HTERT RPE-1 (cell line): ENCODE measurements around the gene LRRC42.

Experiments
- in situ Hi-C: fragments of 300-500 bp; cut with MboI; formaldehyde crosslinking; loops from 4 replicates; pipeline ENCODE4 v1.14.3; 2020; ENCODE audit warnings: low sequenced_read_pairs

LRRC42 gene

GRCh38 chr1:53946252-53947171 is at the start of gene LRRC42:
Gene LRRC42, plus strand, starts transcription at chr1:53946350. Its CDS starts 5,650 bp downstream, at chr1:53952000.
- in situ Hi-C loops = no loop called here

DNA sequence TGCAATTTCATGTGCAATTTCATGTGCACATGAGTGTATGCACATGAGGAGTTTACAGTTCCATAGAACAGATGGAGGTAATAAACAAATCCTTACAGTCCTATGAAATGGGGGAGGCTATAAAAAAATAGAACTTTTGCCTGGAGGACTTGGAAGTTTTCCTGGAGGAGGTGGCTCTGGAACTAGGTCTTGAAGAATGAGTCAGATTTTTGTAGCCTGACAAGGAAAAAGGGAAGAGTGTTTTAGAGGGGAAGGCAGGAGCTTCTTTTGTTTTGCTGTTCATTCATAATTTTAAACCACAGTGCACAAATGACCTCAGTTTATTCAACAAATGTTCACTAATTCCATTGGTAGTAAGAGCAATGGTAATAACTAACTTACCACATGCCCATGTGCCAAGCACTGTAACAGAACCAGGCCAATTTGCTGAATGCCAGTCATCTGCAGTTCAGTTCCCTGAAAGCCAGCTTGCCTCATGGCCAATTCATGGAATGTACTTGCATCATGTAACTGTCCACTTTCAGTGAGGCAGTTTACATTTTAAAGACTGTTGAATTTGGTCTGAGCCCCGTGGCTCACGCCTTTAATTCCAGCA is 49.4 kb upstream of the LRRC42 start:
- in situ Hi-C loops = no loop called here

DNA sequence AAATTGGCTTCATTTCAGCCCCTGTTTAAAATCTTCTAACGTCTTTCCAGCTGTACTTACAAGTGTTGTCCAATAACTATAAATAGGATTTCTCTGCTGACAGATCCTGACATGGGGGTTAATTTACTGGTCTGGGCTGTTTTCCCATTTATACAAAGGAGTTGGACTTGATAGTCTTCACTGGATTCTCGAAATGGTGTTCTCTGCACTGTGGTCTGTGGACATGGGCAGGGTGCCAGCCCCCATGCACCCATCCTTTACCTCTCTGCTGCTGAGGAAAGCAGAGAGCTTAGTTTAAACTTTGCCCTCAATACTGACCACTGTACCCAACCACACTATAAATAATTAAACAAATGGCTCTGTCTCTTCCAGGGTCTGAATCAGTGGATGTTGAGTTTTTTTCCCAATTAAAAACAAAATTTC is 46.9 kb upstream of the LRRC42 start:
- in situ Hi-C loops = no loop called here

DNA sequence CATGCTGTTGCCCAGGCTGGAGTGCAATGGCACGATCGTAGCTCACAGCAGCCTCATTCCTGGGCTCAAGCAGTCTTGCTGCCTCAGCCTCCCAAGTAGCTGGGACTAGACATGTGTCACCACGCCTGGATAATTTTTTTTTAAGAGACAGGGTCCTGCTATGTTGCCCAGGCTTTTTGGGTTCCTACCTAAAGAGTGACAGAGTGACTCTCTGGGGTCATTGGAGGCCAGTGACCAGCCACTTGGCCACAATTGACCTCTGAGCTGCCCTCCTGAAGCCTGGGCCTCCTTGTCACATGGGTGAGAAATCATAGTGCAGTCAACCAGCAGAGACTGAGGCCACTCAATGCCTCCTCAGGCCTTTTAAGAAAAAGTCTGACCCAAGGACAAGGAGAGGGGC is 46.4 kb upstream of the LRRC42 start:
- in situ Hi-C loops = no loop called here

DNA sequence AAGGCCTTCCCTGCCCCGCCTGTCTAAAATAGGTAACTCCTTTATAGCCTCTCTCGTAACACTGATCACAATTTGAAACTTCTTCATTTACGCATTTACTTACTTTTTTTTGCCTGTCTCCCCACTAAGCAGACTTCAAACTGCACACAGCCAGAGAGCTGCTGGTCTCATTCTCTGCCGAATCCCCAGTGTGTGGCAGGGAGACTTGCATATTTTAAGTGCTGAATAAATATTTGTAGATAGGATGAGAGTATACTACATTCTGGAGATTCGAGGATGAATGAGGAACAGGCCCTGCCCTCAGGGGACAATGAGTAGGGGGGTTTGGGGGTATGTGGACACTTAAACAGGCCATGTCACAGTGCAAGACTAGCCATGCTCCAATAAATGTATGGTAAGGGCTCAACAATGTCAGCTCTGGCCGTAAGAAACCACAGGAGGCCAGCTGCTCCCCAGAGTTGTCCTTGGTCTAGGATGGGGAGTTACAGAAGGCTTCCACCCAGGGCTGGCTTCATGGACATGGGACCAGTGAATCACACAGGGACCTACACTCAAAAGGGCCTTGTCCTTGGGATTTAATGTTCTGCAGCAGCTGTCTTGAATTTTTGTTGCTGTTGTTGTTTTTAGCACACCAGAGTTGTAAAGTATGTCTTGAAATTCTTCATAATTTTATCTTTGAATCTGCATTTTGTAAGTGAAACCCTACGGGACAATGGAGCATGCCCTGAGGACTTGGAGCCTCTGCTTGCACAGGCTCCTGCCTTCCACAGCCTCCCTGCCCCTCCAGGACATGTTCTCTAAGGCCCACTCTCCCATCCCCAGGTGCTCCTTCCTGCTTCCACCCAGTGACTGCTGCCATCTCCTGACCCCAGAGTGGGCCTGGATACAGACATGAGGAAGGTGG is 43.7 kb upstream of the LRRC42 start:
- in situ Hi-C loops = no loop called here

- in situ Hi-C loops = no loop called here
Measured at GRCh38 chr1:53905509-53905908, 40.6 kb upstream of the LRRC42 start.

GRCh38 chr1:53906121-53906520 is 40.0 kb upstream of the LRRC42 start:
- in situ Hi-C loops = no loop called here

GRCh38 chr1:53909946-53910345 is 36.2 kb upstream of the LRRC42 start:
- in situ Hi-C loops = no loop called here

DNA sequence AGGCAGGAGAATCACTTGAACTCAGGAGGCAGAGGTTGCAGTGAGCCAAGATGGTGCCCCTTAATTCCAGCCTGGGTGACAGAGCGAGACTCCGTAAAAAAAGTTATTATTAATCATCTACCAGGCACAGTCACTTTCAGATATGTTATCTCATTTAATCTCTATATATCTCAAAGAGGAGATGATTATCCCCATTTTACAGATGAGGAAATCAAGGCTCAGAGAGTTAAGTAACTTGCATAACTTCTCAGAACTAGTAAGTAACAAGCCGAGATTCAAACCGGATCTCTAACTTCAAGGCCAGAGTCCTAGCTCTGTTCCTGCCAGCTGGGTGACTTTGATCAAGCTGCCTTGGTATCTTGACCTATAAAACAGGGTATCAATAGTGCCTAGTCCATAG is 34.7 kb upstream of the LRRC42 start:
- in situ Hi-C loops = no loop called here

- in situ Hi-C loops = no loop called here
Measured at GRCh38 chr1:53913352-53914033, 32.7 kb upstream of the LRRC42 start.

GRCh38 chr1:53918343-53918742 is 27.8 kb upstream of the LRRC42 start:
- in situ Hi-C loops = no loop called here

DNA sequence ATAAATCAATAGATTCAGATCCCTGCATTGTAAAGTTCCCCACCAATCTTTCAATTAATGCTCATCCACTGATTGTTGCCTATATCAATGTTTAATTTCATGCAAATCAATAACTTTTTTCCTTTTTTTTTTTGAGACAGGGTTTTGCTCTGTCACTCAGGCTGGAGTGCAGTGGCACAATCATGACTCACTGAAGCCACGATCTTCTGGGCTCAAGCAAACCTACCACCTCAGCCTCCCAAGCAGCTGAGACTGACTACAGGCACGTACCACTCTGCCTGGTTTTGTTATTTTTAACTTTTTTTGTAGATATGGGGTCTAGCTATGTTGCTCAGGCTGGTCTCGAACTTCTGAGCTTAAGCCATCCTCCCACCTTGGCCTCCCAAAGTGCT is 26.5 kb upstream of the LRRC42 start:
- in situ Hi-C loops = no loop called here

DNA sequence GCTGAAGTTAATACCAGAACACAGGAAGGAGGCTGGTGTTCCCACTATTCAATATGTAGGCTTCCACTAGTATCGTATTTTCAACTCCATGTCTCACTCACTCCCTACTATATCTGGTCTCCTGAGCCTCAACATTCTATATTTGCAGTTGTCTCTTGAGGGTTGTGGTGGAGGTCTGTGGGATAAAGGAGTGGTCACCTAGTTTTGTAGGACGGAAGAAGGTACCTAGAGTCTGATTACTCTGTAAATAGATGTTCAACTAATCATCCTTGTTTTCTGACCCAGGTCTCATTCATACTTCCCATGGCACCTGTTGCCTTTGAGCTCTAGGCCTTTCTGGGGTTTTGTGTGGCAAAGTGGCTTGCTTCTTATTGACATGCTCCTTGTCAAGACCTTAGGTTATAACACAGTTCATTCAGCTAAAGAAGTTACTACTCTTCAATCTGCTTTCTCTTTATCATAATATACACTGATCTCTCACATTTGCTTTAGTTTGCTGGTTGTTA is 18.7 kb upstream of the LRRC42 start:
- in situ Hi-C loops = no loop called here

DNA sequence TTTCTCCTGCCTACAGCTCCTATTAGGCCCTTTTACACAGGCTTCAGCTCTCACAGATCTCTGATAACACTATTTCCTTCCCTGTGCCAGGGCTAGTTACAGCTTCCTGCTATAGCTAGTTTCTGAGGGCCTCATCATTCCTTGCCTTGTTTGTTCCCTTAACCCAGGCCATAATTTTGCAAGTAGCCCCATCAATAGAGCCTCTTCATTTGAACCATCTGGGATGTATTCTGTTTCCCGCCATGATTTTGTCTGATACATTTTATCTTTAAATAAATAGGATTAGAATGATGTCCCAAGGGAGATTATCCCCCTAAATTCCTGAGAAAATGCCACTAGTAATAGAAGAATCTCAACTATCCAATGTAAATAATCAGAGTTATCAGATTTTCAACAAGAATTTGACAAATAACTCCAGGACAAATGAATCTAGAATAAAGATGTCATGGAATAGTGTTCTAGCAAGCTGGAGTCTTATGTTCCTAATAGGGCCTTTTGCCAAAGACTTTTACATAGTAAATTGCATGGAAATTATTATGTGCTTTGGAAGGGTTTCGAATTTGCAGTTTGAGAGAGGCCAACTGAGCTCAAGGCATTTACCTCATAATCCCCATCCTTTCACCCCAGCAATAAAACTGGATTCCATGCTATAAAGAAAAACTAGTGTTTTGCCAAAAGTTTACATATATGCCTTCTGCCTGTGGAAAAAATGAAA is 16.7 kb upstream of the LRRC42 start:
- in situ Hi-C loops = no loop called here

DNA sequence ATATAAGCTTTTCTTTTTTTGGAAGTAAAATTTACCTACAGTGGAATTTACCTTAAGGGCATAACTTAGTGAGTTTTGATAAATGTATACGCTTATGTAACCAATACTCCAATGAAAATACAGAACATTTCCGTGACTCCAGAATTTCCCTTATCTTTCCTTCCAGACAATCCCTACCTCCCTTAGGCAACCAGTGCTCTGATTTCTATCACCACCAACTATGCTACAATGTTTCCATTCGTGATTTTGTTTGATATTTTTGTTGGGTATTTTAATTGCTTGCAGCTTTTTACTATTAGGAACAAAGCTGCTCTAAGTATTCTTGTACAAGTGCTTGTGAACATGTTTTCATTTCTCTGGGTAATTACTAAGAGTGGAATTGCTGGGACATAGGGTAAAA is 15.2 kb upstream of the LRRC42 start:
- in situ Hi-C loops = no loop called here

DNA sequence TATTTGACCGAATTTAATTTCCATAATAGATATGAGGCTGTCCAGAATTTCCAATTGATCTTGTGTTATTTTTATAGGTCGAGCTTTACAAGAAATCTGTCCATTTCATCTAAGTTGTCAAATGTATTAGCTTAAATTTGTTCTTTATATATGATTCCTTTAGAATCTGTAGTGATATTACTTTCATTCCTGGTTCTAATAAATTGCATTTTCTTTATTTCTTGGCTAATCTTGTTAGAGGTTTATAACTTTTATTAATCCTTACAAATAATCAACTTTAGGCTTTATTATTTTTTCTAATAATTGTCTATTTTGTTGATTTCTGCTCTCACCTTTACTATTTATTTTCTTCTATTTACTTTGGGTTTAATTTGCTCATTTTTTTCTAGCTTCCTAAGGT is 14.6 kb upstream of the LRRC42 start:
- in situ Hi-C loops = no loop called here

DNA sequence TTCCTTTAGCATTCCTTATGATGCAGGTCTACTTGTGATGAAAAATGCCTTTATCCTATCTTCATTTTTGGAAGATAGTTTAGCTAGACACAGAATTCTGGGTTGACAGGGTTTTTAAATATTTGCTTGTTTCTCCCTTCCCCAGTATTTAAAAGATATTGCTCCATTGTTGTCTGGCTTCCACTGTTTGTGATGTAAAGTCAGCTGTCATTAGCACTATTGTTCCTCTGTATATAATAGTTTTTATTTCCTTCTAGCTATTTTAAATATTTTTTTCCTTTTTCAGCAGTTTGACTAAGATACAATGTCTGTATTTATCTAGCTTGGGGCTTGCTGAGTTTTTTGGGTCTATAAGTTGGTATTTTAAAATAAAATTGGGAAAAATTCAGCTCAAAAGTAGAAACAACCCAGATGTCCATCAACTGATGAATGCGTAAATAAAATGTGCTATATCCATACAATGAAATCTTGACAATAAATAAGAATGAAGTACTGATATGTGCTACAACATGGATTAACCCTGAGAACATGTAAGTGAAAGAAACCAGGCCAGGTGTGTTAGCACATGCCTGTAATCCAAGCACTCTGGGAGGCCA is 11.9 kb upstream of the LRRC42 start:
- in situ Hi-C loops = no loop called here

DNA sequence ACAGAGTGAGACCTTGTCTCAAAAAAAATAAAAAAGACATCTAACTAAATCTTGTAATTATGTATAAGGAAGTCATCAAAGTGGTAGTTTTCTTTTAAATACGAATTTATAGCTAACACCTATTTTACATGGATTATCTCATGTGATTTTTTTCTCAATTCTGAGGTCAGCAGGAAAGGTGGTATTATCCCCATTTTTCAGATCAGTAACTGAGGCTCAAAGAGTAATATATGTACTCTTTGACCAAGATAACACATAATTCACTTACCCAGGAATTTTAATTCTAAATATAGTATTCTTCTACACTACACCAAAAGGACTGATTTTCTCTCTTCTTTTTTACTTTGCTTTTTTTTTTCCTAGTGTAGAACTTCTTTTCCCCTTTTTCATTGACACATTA is 9.7 kb upstream of the LRRC42 start:
- in situ Hi-C loops = no loop called here

DNA sequence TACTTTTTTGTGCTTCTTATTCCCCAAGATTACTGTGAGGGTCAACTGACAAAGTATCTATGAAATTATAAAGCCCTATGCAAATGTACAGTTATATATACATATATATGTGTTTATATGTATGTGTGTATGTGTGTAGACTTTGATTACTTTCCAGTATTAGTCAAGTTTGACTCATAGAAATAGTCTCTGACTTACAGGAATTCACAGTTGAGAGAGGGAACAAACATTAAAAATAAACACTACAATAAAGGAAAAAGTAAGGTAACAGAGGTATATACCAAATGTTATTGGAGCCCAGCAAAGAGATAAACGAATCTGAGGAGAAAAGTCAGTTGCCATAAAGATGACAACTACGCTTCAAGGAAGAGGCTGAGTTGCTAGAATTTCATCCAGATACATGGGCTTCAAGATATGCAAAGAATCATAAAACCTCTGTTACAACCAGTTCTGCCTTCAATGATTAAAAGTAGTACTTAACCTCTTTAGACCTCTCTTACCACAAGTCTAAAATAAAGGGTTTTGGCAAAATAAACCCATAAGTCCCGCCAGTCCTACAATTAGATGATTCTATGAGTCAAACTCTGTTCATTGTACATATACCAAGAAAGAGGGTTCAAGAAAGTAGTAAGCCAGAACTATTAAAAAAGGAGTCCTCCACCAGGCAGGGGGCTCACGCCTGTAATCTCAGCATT is 7.9 kb upstream of the LRRC42 start:
- in situ Hi-C loops = no loop called here
